Erythroblast (primary cell): Measurements from ENCODE around the gene SNAPC2.

ENCODE experiments used
- GATA1 ChIP-seq: IDR thresholded peaks from 2 replicates; pipeline ENCODE4 v1.6.1; 2011; ENCODE audit warnings: low read depth, mild to moderate bottlenecking, control low read depth, low read length, moderate library complexity
- POLR2A ChIP-seq: IDR thresholded peaks from 2 replicates; pipeline ENCODE4 v1.6.1; 2011; ENCODE audit warnings: mild to moderate bottlenecking, low read length

- no peak for TF ChIP-seq POLR2A
- TF ChIP-seq GATA1: no peak
These were observed 40.9 kb upstream of the SNAPC2 start for GRCh38 chr19:7879111-7879807.
